Ascending aorta (tissue), 2 donors: ENCODE results near the gene EDA. TPM values are rescaled to one million over a fixed set of nuclear protein-coding genes. Genes with fewer than 3 reads are reported as not detected.

ENCODE experiments used
- DNase-seq, 2 donors: peaks; one replicate each; pipeline ENCODE4 v3.0.0-alpha.2; 2019; ENCODE audit warnings: low spot score in 2 of 2
- H3K27ac ChIP-seq, 2 donors: fragments of 200-600 bp; sonication (generic); one replicate each; pipeline ENCODE4 v1.5.1; 2016 to 2017; ENCODE audit warnings: mild to moderate bottlenecking in 1 of 2
- H3K27me3 ChIP-seq: fragments of 200-600 bp; sonication (generic); one replicate; pipeline ENCODE4 v1.5.1; 2017
- H3K36me3 ChIP-seq, 2 donors: fragments of 200-600 bp; sonication (generic); one replicate each; pipeline ENCODE4 v1.5.1; 2016
- H3K4me1 ChIP-seq, 2 donors: fragments of 200-600 bp; sonication (generic); one replicate each; pipeline ENCODE4 v1.5.1; 2016 to 2017; ENCODE audit warnings: mild to moderate bottlenecking in 1 of 2
- H3K4me3 ChIP-seq, 2 donors: fragments of 200-600 bp; sonication (generic); one replicate each; pipeline ENCODE4 v1.5.1; 2016 to 2017; ENCODE audit warnings: mild to moderate bottlenecking in 1 of 2
- H3K9me3 ChIP-seq, 2 donors: fragments of 200-600 bp; sonication (generic); one replicate each; pipeline ENCODE4 v1.5.1; 2016
- intact Hi-C: fragments of 100-400 bp; cut with DNase I; formaldehyde crosslinking; loops from one replicate; pipeline ENCODE4 v1.15.1; 2023
- total RNA-seq: library from RNA; depleted of rRNA; stranded (reverse); fragments of >200 nt; gene quantifications from one replicate; pipeline ENCODE4 v1.1.0, GENCODE V29; 2016
- TF ChIP-seq, protein P1 (sequence below), 3 experiments: fragments of 200-600 bp in 2 of 3; fragments of 450-650 bp in 1 of 3; sonication (generic) in 2 of 3; IDR thresholded peaks; one replicate each; pipeline ENCODE4 v1.5.1; 2016 to 2019; ENCODE audit warnings: antibody characterized with exemption in 3 of 3, mild to moderate bottlenecking in 1 of 3, moderate library complexity in 1 of 3

EDA gene
- total RNA-seq, 1 donor from 2014 or later: 1.7 TPM

DNA sequence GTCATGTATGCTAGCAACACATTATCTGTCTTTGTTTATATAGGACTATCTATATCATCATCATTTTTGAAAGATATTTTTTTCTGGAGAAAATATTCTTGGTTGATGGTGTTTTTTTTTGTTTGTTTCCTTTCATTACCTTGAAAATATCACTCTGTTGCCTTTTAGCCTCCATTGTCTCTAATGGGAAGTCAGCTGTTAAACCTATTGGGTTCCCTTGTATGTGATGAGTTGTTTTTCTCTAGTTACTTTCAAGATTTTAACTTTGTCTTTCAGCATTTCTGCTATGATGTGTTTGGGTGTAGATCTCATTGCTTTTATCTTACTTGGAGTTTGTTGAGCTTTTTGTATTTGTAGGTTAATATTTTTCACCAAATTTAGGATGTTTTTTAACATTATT lies 124.4 kb downstream of the EDA start:
- H3K4me1 ChIP-seq: no peaks in the 10 kb centered on the region
- H3K27ac ChIP-seq: no peak overlapping the region
- DNase-seq: no peak
- TF ChIP-seq, protein P1, sequence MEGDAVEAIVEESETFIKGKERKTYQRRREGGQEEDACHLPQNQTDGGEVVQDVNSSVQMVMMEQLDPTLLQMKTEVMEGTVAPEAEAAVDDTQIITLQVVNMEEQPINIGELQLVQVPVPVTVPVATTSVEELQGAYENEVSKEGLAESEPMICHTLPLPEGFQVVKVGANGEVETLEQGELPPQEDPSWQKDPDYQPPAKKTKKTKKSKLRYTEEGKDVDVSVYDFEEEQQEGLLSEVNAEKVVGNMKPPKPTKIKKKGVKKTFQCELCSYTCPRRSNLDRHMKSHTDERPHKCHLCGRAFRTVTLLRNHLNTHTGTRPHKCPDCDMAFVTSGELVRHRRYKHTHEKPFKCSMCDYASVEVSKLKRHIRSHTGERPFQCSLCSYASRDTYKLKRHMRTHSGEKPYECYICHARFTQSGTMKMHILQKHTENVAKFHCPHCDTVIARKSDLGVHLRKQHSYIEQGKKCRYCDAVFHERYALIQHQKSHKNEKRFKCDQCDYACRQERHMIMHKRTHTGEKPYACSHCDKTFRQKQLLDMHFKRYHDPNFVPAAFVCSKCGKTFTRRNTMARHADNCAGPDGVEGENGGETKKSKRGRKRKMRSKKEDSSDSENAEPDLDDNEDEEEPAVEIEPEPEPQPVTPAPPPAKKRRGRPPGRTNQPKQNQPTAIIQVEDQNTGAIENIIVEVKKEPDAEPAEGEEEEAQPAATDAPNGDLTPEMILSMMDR (IDR thresholded peaks at IDR 0.05): no peak
- intact Hi-C loops: no loop called here
- no peak overlapping the region for H3K4me3 ChIP-seq
- no peaks in the 10 kb centered on the region for H3K27me3 ChIP-seq
- no peaks in the 10 kb centered on the region for H3K36me3 ChIP-seq
- H3K9me3 ChIP-seq: peaks cover 11 to 25% of the 10 kb centered on the region in 2 donors

DNA sequence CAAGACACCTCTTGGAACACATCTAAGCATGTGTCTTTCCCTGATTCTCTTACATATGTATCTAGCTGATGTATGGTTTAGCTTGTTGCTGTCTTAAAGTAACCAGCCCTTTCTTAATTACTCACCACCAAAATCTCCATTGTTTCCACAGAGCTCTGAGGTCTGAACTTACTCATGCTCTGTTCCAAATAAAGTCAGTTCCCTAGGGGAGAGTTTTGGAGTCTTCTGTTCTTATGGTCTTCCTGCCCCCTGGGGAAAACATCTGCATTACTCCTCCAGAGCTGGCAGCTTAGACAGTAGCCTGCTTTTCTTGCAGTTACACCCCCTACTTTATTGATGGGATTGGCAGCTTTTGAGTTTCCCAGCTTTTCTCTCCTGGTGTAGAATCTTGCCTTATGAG lies 125.8 kb downstream of the EDA start:
- TF ChIP-seq, protein P1 (IDR thresholded peaks at IDR 0.05): no peak
- intact Hi-C loops: no loop called here

DNA sequence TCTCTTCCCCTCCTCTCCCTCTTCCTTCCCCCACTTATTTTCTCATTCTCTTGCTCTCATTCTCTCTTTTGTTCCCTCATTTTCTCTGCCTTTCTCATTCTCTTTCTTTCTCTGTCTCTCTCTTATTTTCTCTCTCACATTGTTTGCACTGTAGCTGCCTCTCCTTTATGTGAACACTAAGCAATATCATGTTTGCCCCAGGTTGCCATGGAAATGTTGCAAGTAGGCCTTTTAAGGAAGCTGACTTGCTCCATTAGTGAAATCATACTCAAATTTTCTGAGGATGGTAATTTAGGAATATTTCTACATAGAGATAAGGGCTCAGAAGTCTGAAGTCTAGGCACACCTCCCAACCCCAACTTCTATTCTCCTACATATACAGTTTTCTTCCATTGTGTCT lies 130.1 kb downstream of the EDA start:
- Histone ChIP-seq H3K36me3 (no peaks in the 10 kb centered on the region), H3K4me1 (no peaks in the 10 kb centered on the region), H3K9me3 (peaks cover 3 to 11% of the 10 kb centered on the region in 2 donors), H3K4me3 (no peak overlapping the region), H3K27ac (no peak overlapping the region), H3K27me3 (no peaks in the 10 kb centered on the region)
- TF ChIP-seq, protein P1 (IDR thresholded peaks at IDR 0.05): no peak
- intact Hi-C loops: no loop called here
- DNase-seq: no peak

More for the DNA sequence above, 125.8 kb downstream of the EDA start:
- Histone ChIP-seq H3K27ac (no peak overlapping the region), H3K27me3 (no peaks in the 10 kb centered on the region), H3K9me3 (peaks cover 11 to 25% of the 10 kb centered on the region in 2 donors), H3K4me1 (no peaks in the 10 kb centered on the region), H3K4me3 (no peak overlapping the region), H3K36me3 (no peaks in the 10 kb centered on the region)
- DNase-seq: no peak

DNA sequence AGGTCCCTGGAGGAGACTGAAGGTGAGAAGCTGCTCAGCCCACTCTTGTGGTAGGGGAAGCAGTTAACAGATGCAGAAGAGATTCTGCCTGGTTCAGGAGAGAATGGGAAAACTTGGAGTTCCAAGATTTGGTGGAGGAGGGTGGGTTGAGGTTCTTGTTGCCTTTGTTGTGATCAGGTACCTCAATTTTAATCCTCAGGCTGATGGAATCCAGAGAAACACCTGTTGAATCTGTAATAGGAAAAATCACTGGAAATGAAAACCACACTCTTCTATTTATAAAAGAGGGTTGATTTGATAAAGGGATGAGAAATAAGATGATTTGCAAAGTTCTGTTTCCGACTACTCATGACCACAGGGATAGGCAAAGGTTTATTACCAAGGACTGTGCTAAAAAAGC lies 132.1 kb downstream of the EDA start:
- no peaks in the 10 kb centered on the region for H3K27me3 ChIP-seq
- H3K4me1 ChIP-seq: no peaks in the 10 kb centered on the region
- peaks cover 0 to 4% of the 10 kb centered on the region in 2 donors for H3K9me3 ChIP-seq
- no peak overlapping the region for H3K4me3 ChIP-seq
- H3K27ac ChIP-seq: no peak overlapping the region
- intact Hi-C loops: no loop called here
- H3K36me3 ChIP-seq: no peaks in the 10 kb centered on the region
- TF ChIP-seq, protein P1 (IDR thresholded peaks at IDR 0.05): no peak
- no peak for DNase-seq

DNA sequence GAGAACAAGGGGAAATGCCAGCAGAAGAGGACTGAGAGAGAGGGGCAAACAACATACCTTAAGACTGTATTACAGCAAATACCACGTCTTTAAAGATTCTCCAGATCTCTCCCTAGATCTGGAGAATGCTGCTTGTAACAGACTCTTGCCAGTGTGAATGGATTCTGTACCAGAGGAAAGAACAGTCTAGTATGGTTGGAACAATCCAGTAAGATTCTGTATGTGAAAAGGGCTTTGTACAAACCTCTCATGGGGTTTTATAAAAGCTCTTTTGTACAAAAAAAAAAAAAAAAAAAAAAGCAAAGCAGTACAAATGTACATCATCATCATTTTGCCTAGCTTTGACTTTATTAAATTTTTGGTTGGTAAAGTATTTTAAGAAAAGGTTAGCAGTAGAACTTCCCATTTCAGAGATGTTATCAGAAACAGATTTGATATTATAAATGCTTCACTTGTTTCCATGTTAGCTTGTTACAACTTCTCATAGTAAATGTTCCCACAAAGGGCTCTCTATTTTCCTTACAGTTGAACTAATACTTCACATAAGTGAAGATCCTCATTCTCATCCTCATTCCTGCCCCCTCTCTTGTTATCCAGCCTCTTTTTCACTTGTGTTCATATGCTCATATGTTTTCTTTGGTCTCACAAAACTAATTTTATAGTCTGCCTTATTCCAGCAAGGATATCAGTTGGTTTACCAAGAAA lies 144.2 kb downstream of the EDA start:
- no peaks in the 10 kb centered on the region for H3K36me3 ChIP-seq
- H3K27me3 ChIP-seq: no peaks in the 10 kb centered on the region
- peaks cover 8% of the 10 kb centered on the region in 2 donors for H3K9me3 ChIP-seq
- intact Hi-C loops: no loop called here
- DNase-seq: no peak
- TF ChIP-seq, protein P1 (IDR thresholded peaks at IDR 0.05): no peak
- H3K4me1 ChIP-seq: no peaks in the 10 kb centered on the region
- H3K27ac ChIP-seq: no peak overlapping the region
- no peak overlapping the region for H3K4me3 ChIP-seq
